CD4-positive, alpha-beta T cell treated with Interleukin-12 subunit alpha and Interleukin-12 subunit beta, for 1 hour (primary cell): ENCODE data around the gene MAN1A1.

ENCODE experiments used
- DNase-seq: peaks from one replicate; pipeline ENCODE4 v3.0.0-alpha.2; 2020

The MAN1A1 gene

GRCh38 chr6:119267126-119267905, 82.2 kb downstream of the MAN1A1 start:
- peak; percentile 4 for DNase-seq

GRCh38 chr6:119264854-119265397, 84.6 kb downstream of the MAN1A1 start:
- DNase-seq, result no peak

GRCh38 chr6:119262612-119263011, 86.9 kb downstream of the MAN1A1 start:
- no peak for DNase-seq

- no peak for DNase-seq
Measured at GRCh38 chr6:119261944-119262284, 87.6 kb downstream of the MAN1A1 start.

GRCh38 chr6:119259027-119259426, 90.5 kb downstream of the MAN1A1 start:
- DNase-seq, result no peak

- no peak for DNase-seq
Measured at GRCh38 chr6:119257726-119258125, 91.8 kb downstream of the MAN1A1 start.

GRCh38 chr6:119256978-119257462, 92.5 kb downstream of the MAN1A1 start:
- DNase-seq, result peak; percentile 4

- no peak for DNase-seq
Measured at GRCh38 chr6:119256392-119256791, 93.2 kb downstream of the MAN1A1 start.

GRCh38 chr6:119255492-119255891, 94.1 kb downstream of the MAN1A1 start:
- peak; percentile 5 for DNase-seq

- DNase-seq, result no peak
Measured at GRCh38 chr6:119250036-119250435, 99.5 kb downstream of the MAN1A1 start.

GRCh38 chr6:119249319-119249718, 100.2 kb downstream of the MAN1A1 start:
- no peak for DNase-seq

- DNase-seq, result no peak
Measured at GRCh38 chr6:119247504-119247903, 102.1 kb downstream of the MAN1A1 start.

GRCh38 chr6:119243657-119244056, 105.9 kb downstream of the MAN1A1 start:
- DNase-seq, result no peak

- DNase-seq, result no peak
Measured at GRCh38 chr6:119243037-119243436, 106.5 kb downstream of the MAN1A1 start.

GRCh38 chr6:119241540-119242309, 107.8 kb downstream of the MAN1A1 start:
- no peak for DNase-seq

- DNase-seq, result no peak
Measured at GRCh38 chr6:119241111-119241465, 108.5 kb downstream of the MAN1A1 start.

GRCh38 chr6:119240257-119241110, 109.1 kb downstream of the MAN1A1 start:
- DNase-seq, result no peak

- no peak for DNase-seq
Measured at GRCh38 chr6:119237177-119237715, 112.3 kb downstream of the MAN1A1 start.

GRCh38 chr6:119234941-119235340, 114.6 kb downstream of the MAN1A1 start:
- DNase-seq, result no peak

- DNase-seq, result no peak
Measured at GRCh38 chr6:119234457-119234856, 115.1 kb downstream of the MAN1A1 start.

GRCh38 chr6:119233312-119233984, 116.1 kb downstream of the MAN1A1 start:
- DNase-seq, result no peak

GRCh38 chr6:119231394-119231793, 118.2 kb downstream of the MAN1A1 start:
- DNase-seq, result no peak
